Esophagus squamous epithelium (tissue), 4 donors: ENCODE data around the gene ANKRD44.

Experiments
- POLR2A ChIP-seq, 4 donors: fragments of 450-650 bp; IDR thresholded peaks; one replicate each; pipeline ENCODE4 v1.6.1; 2017; ENCODE audit warnings: antibody characterized with exemption in 4 of 4, mild to moderate bottlenecking in 4 of 4, moderate library complexity in 3 of 4
- TF ChIP-seq, protein P1 (sequence below), 6 experiments: fragments of 450-650 bp in 4 of 6; fragments of 200-600 bp in 2 of 6; sonication (generic) in 2 of 6; IDR thresholded peaks; one replicate each; pipeline ENCODE4 v1.5.1; 2016 to 2019; ENCODE audit warnings: antibody characterized with exemption in 6 of 6, mild to moderate bottlenecking in 4 of 6, moderate library complexity in 4 of 6

DNA sequence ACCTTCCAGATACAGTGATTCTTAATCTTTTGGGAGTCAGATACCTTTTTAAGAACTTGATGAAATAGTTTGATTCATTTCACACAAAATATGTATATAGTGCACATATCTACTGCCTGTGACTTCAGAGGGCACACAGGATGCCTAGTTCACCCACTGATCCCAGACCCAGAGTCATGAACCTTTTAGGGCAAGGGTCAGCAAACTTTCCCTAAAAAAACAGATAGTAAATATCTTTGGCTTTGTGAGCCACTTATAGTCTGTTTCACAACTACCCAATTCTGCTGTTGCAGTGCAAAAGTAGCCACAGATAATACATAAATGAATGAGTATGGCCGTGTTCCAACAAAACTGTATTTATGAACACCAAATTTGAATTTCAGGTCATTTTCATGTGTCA is 124.9 kb downstream of the ANKRD44 start:
- TF ChIP-seq, protein P1, sequence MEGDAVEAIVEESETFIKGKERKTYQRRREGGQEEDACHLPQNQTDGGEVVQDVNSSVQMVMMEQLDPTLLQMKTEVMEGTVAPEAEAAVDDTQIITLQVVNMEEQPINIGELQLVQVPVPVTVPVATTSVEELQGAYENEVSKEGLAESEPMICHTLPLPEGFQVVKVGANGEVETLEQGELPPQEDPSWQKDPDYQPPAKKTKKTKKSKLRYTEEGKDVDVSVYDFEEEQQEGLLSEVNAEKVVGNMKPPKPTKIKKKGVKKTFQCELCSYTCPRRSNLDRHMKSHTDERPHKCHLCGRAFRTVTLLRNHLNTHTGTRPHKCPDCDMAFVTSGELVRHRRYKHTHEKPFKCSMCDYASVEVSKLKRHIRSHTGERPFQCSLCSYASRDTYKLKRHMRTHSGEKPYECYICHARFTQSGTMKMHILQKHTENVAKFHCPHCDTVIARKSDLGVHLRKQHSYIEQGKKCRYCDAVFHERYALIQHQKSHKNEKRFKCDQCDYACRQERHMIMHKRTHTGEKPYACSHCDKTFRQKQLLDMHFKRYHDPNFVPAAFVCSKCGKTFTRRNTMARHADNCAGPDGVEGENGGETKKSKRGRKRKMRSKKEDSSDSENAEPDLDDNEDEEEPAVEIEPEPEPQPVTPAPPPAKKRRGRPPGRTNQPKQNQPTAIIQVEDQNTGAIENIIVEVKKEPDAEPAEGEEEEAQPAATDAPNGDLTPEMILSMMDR (IDR thresholded peaks at IDR 0.05) = no peak
- no peak for TF ChIP-seq POLR2A (IDR thresholded peaks at IDR 0.05)
